HepG2 (cell line): Measurements from ENCODE around the gene ZFYVE28. TPM values are rescaled to one million over a fixed set of nuclear protein-coding genes. Genes with fewer than 3 reads are reported as not detected.
"Not testable (repeated sequence)": the region's sequence is repeated elsewhere in the genome, so short reads cannot be mapped to it uniquely, and the experiment has no call there.

Experiments
- ATAC-seq: fragments of 200-7000 bp; cut with Tn5 transposase; 3 replicates; pipeline ENCODE4 v1.9.1; 2020; ENCODE audit warnings: mild to moderate bottlenecking, moderate library complexity
- BruUV-seq: library from RNA; stranded (reverse); fragments of 400-500 nt; replicated peaks from 2 replicates; lab custom pipeline; 2021; lab: Mats Ljungman, UMichigan
- CTCF ChIA-PET: fragments of 300-600 bp; formaldehyde crosslinking; extraction: SDS; loops from one replicate; lab custom pipeline; 2021; ENCODE audit warnings: low total read pairs, inconsistent platforms, low intra/inter-chr PET ratio; lab: Yijun Ruan, JAX
- POLR2A ChIA-PET: fragments of 350-600 bp; sonication (Branson Sonifier 250); formaldehyde crosslinking; loops from one replicate; lab custom pipeline; 2020; ENCODE audit warnings: antibody characterized with exemption, inconsistent platforms; lab: Yijun Ruan, JAX
- DNase-seq: peaks from one replicate; pipeline ENCODE4 v3.0.0-alpha.2; 2015; ENCODE audit warnings: low spot score
- FAIRE-seq: peaks from 3 replicates; lab custom pipeline; 2011; peaks lifted over from hg19 to GRCh38; lab: Jason Lieb, UNC
- H2AFZ ChIP-seq: one replicate; pipeline ENCODE4 v1.6.1; 2011; ENCODE audit warnings: low read length, inconsistent platforms
- H3K27ac ChIP-seq: fragments of 300-600 bp; 3 replicates; pipeline ENCODE4 v1.8.0; 2011; ENCODE audit warnings: mixed run types, mild to moderate bottlenecking, mixed read lengths, low read length, inconsistent platforms; ENCODE audit not compliant: insufficient read depth; ENCODE audit errors: extremely low read length
- H3K27me3 ChIP-seq, 2 experiments: fragments of 200-600 bp in 1 of 2; 2 replicates in 1 of 2; 3 replicates in 1 of 2; pipeline versions ENCODE4 v1.6.0 to v1.8.0; 2011; ENCODE audit warnings: low read length in 2 of 2, mild to moderate bottlenecking in 2 of 2, moderate library complexity in 2 of 2, inconsistent platforms in 1 of 2; ENCODE audit not compliant: insufficient read depth in 2 of 2, control insufficient read depth in 1 of 2
- H3K36me3 ChIP-seq, 2 experiments: fragments of 200-600 bp in 1 of 2; replicated peaks in 1 of 2; 2 replicates in 1 of 2; 3 replicates in 1 of 2; pipeline versions ENCODE4 v1.5.1 to v1.8.0; 2011; ENCODE audit warnings: low read length in 2 of 2, inconsistent platforms in 1 of 2; ENCODE audit not compliant: insufficient read depth in 2 of 2, control insufficient read depth in 1 of 2
- H3K4me1 ChIP-seq: 2 replicates; pipeline ENCODE4 v1.5.1; 2012; ENCODE audit warnings: low read length, inconsistent platforms; ENCODE audit not compliant: insufficient read depth
- H3K4me2 ChIP-seq: 2 replicates; pipeline ENCODE4 v1.6.0; 2011; ENCODE audit warnings: low read depth, low read length, inconsistent platforms
- H3K4me3 ChIP-seq, 3 experiments: fragments of 200-600 bp in 1 of 3; sonication (generic), shearing (Covaris generic) in 1 of 3; replicated peaks in 1 of 3; 2 replicates each; pipeline ENCODE4 v1.5.1; 2011 to 2016; ENCODE audit warnings: low read length in 3 of 3, inconsistent platforms in 2 of 3, low read depth in 2 of 3, mild to moderate bottlenecking in 2 of 3, control low read depth in 1 of 3, mixed read lengths in 1 of 3; ENCODE audit not compliant: insufficient read depth in 1 of 3
- H3K79me2 ChIP-seq: one replicate; pipeline ENCODE4 v1.6.1; 2011; ENCODE audit warnings: low read length, inconsistent platforms; ENCODE audit not compliant: insufficient read depth
- H3K9ac ChIP-seq: 2 replicates; pipeline ENCODE4 v1.6.0; 2011; ENCODE audit warnings: mild to moderate bottlenecking, low read depth, low read length, inconsistent platforms; ENCODE audit not compliant: insufficient read depth
- H3K9me3 ChIP-seq: 2 replicates; pipeline ENCODE4 v1.5.1; 2012; ENCODE audit warnings: mild to moderate bottlenecking, low read length
- H4K20me1 ChIP-seq: 2 replicates; pipeline ENCODE4 v1.6.0; 2011; ENCODE audit warnings: inconsistent platforms, mild to moderate bottlenecking, low read length, moderate library complexity; ENCODE audit not compliant: insufficient read depth
- ATF5 ChIP-seq: sonication (generic); formaldehyde crosslinking; IDR thresholded peaks from 2 replicates; pipeline ENCODE4 v1.4.0; 2020; ENCODE audit warnings: mild to moderate bottlenecking, low read depth, missing genetic modification reagents
- ETS1 ChIP-seq: sonication (generic); formaldehyde crosslinking; IDR thresholded peaks from 2 replicates; pipeline ENCODE4 v1.4.0; 2020; ENCODE audit warnings: missing genetic modification reagents
- HOXA9 ChIP-seq: sonication (generic); formaldehyde crosslinking; IDR thresholded peaks from 2 replicates; pipeline ENCODE4 v1.8.1; 2022; ENCODE audit warnings: missing genetic modification reagents, mild to moderate bottlenecking, moderate library complexity, borderline replicate concordance
- PAF1 ChIP-seq: IDR thresholded peaks from 2 replicates; pipeline ENCODE4 v1.6.1; 2016; ENCODE audit warnings: missing genetic modification reagents, missing compliant biosample characterization
- PCBP2 ChIP-seq: fragments of 200-400 bp; formaldehyde crosslinking; optimal IDR thresholded peaks from 2 replicates; pipeline ENCODE3; 2018; ENCODE audit warnings: low read length, low read depth; ENCODE audit not compliant: poor library complexity, severe bottlenecking
- RAD21 ChIP-seq: fragments of 450-650 bp; formaldehyde crosslinking; IDR thresholded peaks from 2 replicates; pipeline ENCODE4 v1.5.0; 2020; ENCODE audit warnings: mild to moderate bottlenecking
- SRY ChIP-seq: sonication (generic); formaldehyde crosslinking; IDR thresholded peaks from 2 replicates; pipeline ENCODE4 v1.8.0; 2022; ENCODE audit warnings: mild to moderate bottlenecking, missing genetic modification reagents
- ZMAT3 ChIP-seq: sonication (generic); formaldehyde crosslinking; conservative IDR thresholded peaks from 2 replicates; pipeline ENCODE4 v1.7.0; 2021; ENCODE audit warnings: missing genetic modification reagents
- ZNF503 ChIP-seq: sonication (generic); formaldehyde crosslinking; IDR thresholded peaks from 2 replicates; pipeline ENCODE4 v1.4.0; 2020; ENCODE audit warnings: missing genetic modification reagents
- ZNF574 ChIP-seq: sonication (generic); formaldehyde crosslinking; IDR thresholded peaks from 2 replicates; pipeline ENCODE4 v1.4.0; 2020; ENCODE audit warnings: missing genetic modification reagents
- ZNF737 ChIP-seq: sonication (generic); formaldehyde crosslinking; IDR thresholded peaks from 2 replicates; pipeline ENCODE4 v1.5.0; 2020; ENCODE audit warnings: missing genetic modification reagents, mild to moderate bottlenecking, borderline replicate concordance
- WGBS: methylation state at CpG from one replicate; pipeline ENCODE4 v1.1.6; 2017; ENCODE audit warnings: low lambda C conversion rate; 5-methylcytosine and 5-hydroxymethylcytosine counted together
- in situ Hi-C: cut with HindIII; loops from 2 replicates; pipeline ENCODE4 v1.10.0; 2017; ENCODE audit warnings: low pct_unique_long_range_greater_than_20kb; ENCODE audit not compliant: extremely low pct_ligation_motif_present
- intact Hi-C: fragments of 100-400 bp; cut with micrococcal nuclease; formaldehyde crosslinking; loops from one replicate; pipeline ENCODE4 v1.10.0; 2022; ENCODE audit not compliant: unreplicated experiment
- polyA plus RNA-seq, 8 experiments: library from polyadenylated mRNA; depleted of rRNA in 3 of 8; stranded (reverse) in 7 of 8; unstranded in 1 of 8; fragments of >200 nt; fragmentation: Illumina TruSeq in 4 of 8; extraction: Trizol in 4 of 8; gene quantifications; 2 replicates each; pipeline versions ENCODE4 v1.2.1 to v1.2.3, GENCODE V29; 2011 to 2016; ENCODE audit warnings: low read depth in 4 of 8, missing spikeins in 1 of 8, mixed read lengths in 1 of 8; ENCODE audit not compliant: insufficient read depth in 1 of 8
- total RNA-seq, 5 experiments: library from RNA; depleted of rRNA; stranded (reverse); fragments of >200 nt; fragmentation: Illumina TruSeq; extraction: Trizol; gene quantifications; 2 replicates each; pipeline ENCODE4 v1.2.3, GENCODE V29; 2016; ENCODE audit warnings: low read depth in 1 of 5

The ZFYVE28 gene
- total and polyA plus RNA-seq, 2 of the 13 experiments (the other 11 are each of a cell fraction or from before 2014, with no cell fraction given) = 0.12 to 0.22 TPM

- Histone ChIP-seq H3K9ac (no peak overlapping the region), H3K36me3 (no peaks in the 10 kb centered on the region), H3K4me1 (no peaks in the 10 kb centered on the region), H3K79me2 (no peaks in the 10 kb centered on the region), H3K4me2 (no peak overlapping the region), H3K9me3 (no peaks in the 10 kb centered on the region), H3K27ac (no peak overlapping the region), H3K27me3 (peaks cover 10 to 38% of the 10 kb centered on the region in 2 experiments; a peak in 4 of 5 replicates), H4K20me1 (no peaks in the 10 kb centered on the region), H3K4me3 (no peak overlapping the region), H2AFZ (no peak overlapping the region)
- WGBS = 59% methylated on average over 25 of the region's 44 CpGs
- DNase-seq (no peak), FAIRE-seq (no peak), ATAC-seq (no peak)
- in situ Hi-C loops = no loop called here
- TF ChIP-seq ZNF737 (CRISPR knock-in tag) = no peak
- no peak for TF ChIP-seq ZNF574 (CRISPR knock-in tag)
- no peak for TF ChIP-seq ZMAT3
- no peak for TF ChIP-seq RAD21 (CRISPR knock-in tag)
- TF ChIP-seq PCBP2 = no peak
- TF ChIP-seq HOXA9 (CRISPR knock-in tag) = no peak
- no peak for TF ChIP-seq ETS1 (CRISPR knock-in tag)
- no peak for TF ChIP-seq ATF5 (CRISPR knock-in tag)
- TF ChIP-seq ZNF503 = no peak
- TF ChIP-seq SRY (CRISPR knock-in tag) = no peak
- no peak for TF ChIP-seq PAF1
- intact Hi-C loops = no loop called here
- ChIA-PET POLR2A (interaction anchor here (1.1 kb wide), 1 partner anchor 14 kb away, joined by 3 read pairs; the partner anchor contains the start of gene MXD4), CTCF (no interaction called here)
- no TSS peak for BruUV-seq
These were observed 142.7 kb downstream of the ZFYVE28 start for GRCh38 chr4:2275546-2276251.

GRCh38 chr4:2275044-2275397, 143.4 kb downstream of the ZFYVE28 start:
- H3K79me2 ChIP-seq, in situ Hi-C loops, BruUV-seq: not testable (repeated sequence)

More at GRCh38 chr4:2275044-2275397, 143.4 kb downstream of the ZFYVE28 start:
- H3K36me3 ChIP-seq, H3K27ac ChIP-seq, FAIRE-seq, ATAC-seq, H3K9ac ChIP-seq, DNase-seq, H3K4me2 ChIP-seq, H3K4me3 ChIP-seq, H3K9me3 ChIP-seq, H2AFZ ChIP-seq, H4K20me1 ChIP-seq, intact Hi-C loops, H3K4me1 ChIP-seq, CTCF ChIA-PET: not testable (repeated sequence)
- WGBS = 58% methylated on average over 5 of the region's 10 CpGs
- POLR2A ChIA-PET = interaction anchor here (1.4 kb wide), 1 partner anchor 13 kb away, joined by 3 read pairs; the partner anchor contains the start of gene MXD4
- H3K27me3 ChIP-seq = peaks cover 12 to 41% of the 10 kb centered on the region in 2 experiments; a peak in 4 of 5 replicates
